H9 (cell line): ENCODE results near the gene TBCK. TPM values are rescaled to one million over a fixed set of nuclear protein-coding genes. Genes with fewer than 3 reads are reported as not detected.

Experiments used
- DNase-seq: peaks from one replicate; pipeline ENCODE4 v3.0.0-alpha.2; 2017
- H2AFZ ChIP-seq: one replicate; pipeline ENCODE4 v1.6.1; 2013; ENCODE audit warnings: mild to moderate bottlenecking, low read length, control low read depth, moderate library complexity
- H2AK5ac ChIP-seq: 2 replicates; pipeline ENCODE4 v1.6.1; 2013; ENCODE audit warnings: low read length, control low read depth, mixed read lengths; ENCODE audit not compliant: insufficient read length
- H2BK120ac ChIP-seq: one replicate; pipeline ENCODE4 v1.6.1; 2013; ENCODE audit warnings: low read depth, mild to moderate bottlenecking, low read length, control low read depth, inconsistent platforms; ENCODE audit not compliant: poor library complexity, severe bottlenecking
- H2BK12ac ChIP-seq: 2 replicates; pipeline ENCODE4 v1.6.1; 2013; ENCODE audit warnings: low read length, control low read depth, mixed read lengths, low read depth; ENCODE audit not compliant: insufficient read length
- H2BK15ac ChIP-seq: 2 replicates; pipeline ENCODE4 v1.6.1; 2013; ENCODE audit warnings: low read depth, low read length, control low read depth
- H2BK20ac ChIP-seq: one replicate; pipeline ENCODE4 v1.6.1; 2013; ENCODE audit warnings: low read depth, mild to moderate bottlenecking, low read length, control low read depth, inconsistent platforms; ENCODE audit not compliant: poor library complexity, severe bottlenecking
- H2BK5ac ChIP-seq: 2 replicates; pipeline ENCODE4 v1.6.1; 2013; ENCODE audit warnings: low read length, control low read depth, mixed read lengths; ENCODE audit not compliant: insufficient read length
- H3K14ac ChIP-seq: 2 replicates; pipeline ENCODE4 v1.6.1; 2013; ENCODE audit warnings: low read length, control low read depth; ENCODE audit not compliant: insufficient read depth
- H3K18ac ChIP-seq: 2 replicates; pipeline ENCODE4 v1.6.1; 2013; ENCODE audit warnings: low read depth, mild to moderate bottlenecking, mixed read lengths, low read length, control low read depth; ENCODE audit not compliant: insufficient read length
- H3K23ac ChIP-seq: 2 replicates; pipeline ENCODE4 v1.6.1; 2013; ENCODE audit warnings: low read length, control low read depth, mixed read lengths, low read depth; ENCODE audit not compliant: insufficient read length
- H3K23me2 ChIP-seq: 2 replicates; pipeline ENCODE4 v1.6.1; 2013; ENCODE audit warnings: low read depth, mild to moderate bottlenecking, mixed read lengths, low read length, control low read depth; ENCODE audit not compliant: insufficient read length, poor library complexity, severe bottlenecking
- H3K27ac ChIP-seq: 2 replicates; pipeline ENCODE4 v1.5.1; 2013; ENCODE audit warnings: low read length, control low read depth, mixed read lengths, low read depth; ENCODE audit not compliant: insufficient read length
- H3K27me3 ChIP-seq: 2 replicates; pipeline ENCODE4 v1.6.1; 2013; ENCODE audit warnings: low read length, control low read depth, inconsistent platforms; ENCODE audit not compliant: insufficient read depth
- H3K4ac ChIP-seq: 2 replicates; pipeline ENCODE4 v1.6.1; 2013; ENCODE audit warnings: low read depth, mild to moderate bottlenecking, control low read depth, inconsistent platforms, low read length, moderate library complexity
- H3K4me1 ChIP-seq: 2 replicates; pipeline ENCODE4 v1.6.1; 2013; ENCODE audit warnings: low read length, control low read depth, inconsistent platforms; ENCODE audit not compliant: insufficient read depth
- H3K4me2 ChIP-seq: 2 replicates; pipeline ENCODE4 v1.6.1; 2013; ENCODE audit warnings: low read length, control low read depth, mixed read lengths; ENCODE audit not compliant: insufficient read length, insufficient read depth
- H3K56ac ChIP-seq: 2 replicates; pipeline ENCODE4 v1.6.1; 2013; ENCODE audit warnings: low read depth, mild to moderate bottlenecking, mixed read lengths, low read length, control low read depth; ENCODE audit not compliant: insufficient read length
- H3K79me1 ChIP-seq: 2 replicates; pipeline ENCODE4 v1.6.1; 2013; ENCODE audit warnings: low read depth, mild to moderate bottlenecking, moderate library complexity, low read length, control low read depth, inconsistent platforms; ENCODE audit not compliant: insufficient read depth, poor library complexity, severe bottlenecking
- H3K79me2 ChIP-seq: 2 replicates; pipeline ENCODE4 v1.6.1; 2013; ENCODE audit warnings: low read length, control low read depth, inconsistent platforms; ENCODE audit not compliant: insufficient read depth
- H3K9ac ChIP-seq: 2 replicates; pipeline ENCODE4 v1.6.1; 2013; ENCODE audit warnings: low read length, control low read depth, mixed read lengths; ENCODE audit not compliant: insufficient read length; ENCODE audit errors: extremely low read depth
- H3K9me3 ChIP-seq: one replicate; pipeline ENCODE4 v1.6.1; 2013; ENCODE audit warnings: low read depth, low read length, inconsistent platforms; ENCODE audit not compliant: control insufficient read depth
- H3T11ph ChIP-seq: one replicate; pipeline ENCODE4 v1.6.1; 2013; ENCODE audit warnings: mild to moderate bottlenecking, low read length, control low read depth, inconsistent platforms
- H4K20me1 ChIP-seq: one replicate; pipeline ENCODE4 v1.6.1; 2013; ENCODE audit not compliant: control insufficient read depth, insufficient read length, insufficient read depth
- H4K5ac ChIP-seq: 2 replicates; pipeline ENCODE4 v1.6.1; 2013; ENCODE audit warnings: low read depth, mild to moderate bottlenecking, mixed read lengths, low read length, control low read depth; ENCODE audit not compliant: insufficient read length
- H4K8ac ChIP-seq: replicated peaks from 2 replicates; pipeline ENCODE4 v1.6.1; 2013; ENCODE audit warnings: low read length, control low read depth, mixed read lengths, low read depth; ENCODE audit not compliant: insufficient read length
- H4K91ac ChIP-seq: 2 replicates; pipeline ENCODE4 v1.6.1; 2013; ENCODE audit warnings: low read depth, mild to moderate bottlenecking, moderate library complexity, mixed read lengths, low read length, control low read depth; ENCODE audit not compliant: insufficient read length
- H3K27ac Mint-ChIP-seq, 3 experiments: 2 replicates in 2 of 3; 3 replicates in 1 of 3; pipeline ENCODE4 v1.8.0; 2020 to 2021; ENCODE audit warnings: mixed read lengths in 3 of 3, mild to moderate bottlenecking in 1 of 3, moderate library complexity in 1 of 3
- H3K27me3 Mint-ChIP-seq: 2 replicates; pipeline ENCODE4 v1.8.0; 2021; ENCODE audit warnings: low read depth, mild to moderate bottlenecking, moderate library complexity, mixed read lengths
- H3K36me3 Mint-ChIP-seq, 3 experiments: 2 replicates in 2 of 3; 3 replicates in 1 of 3; pipeline ENCODE4 v1.8.0; 2020 to 2021; ENCODE audit warnings: low read depth in 3 of 3, mixed read lengths in 3 of 3; ENCODE audit not compliant: insufficient read depth in 1 of 3
- H3K4me1 Mint-ChIP-seq, 2 experiments: 2 replicates each; pipeline ENCODE4 v1.8.0; 2020; ENCODE audit warnings: mixed read lengths in 2 of 2
- H3K4me3 Mint-ChIP-seq, 2 experiments: 2 replicates in 1 of 2; 3 replicates in 1 of 2; pipeline ENCODE4 v1.8.0; 2020 to 2021; ENCODE audit warnings: mild to moderate bottlenecking in 2 of 2, mixed read lengths in 2 of 2, moderate library complexity in 1 of 2
- H3K9me3 Mint-ChIP-seq, 2 experiments: 2 replicates in 1 of 2; 3 replicates in 1 of 2; pipeline ENCODE4 v1.8.0; 2020; ENCODE audit warnings: mild to moderate bottlenecking in 2 of 2, mixed read lengths in 2 of 2, moderate library complexity in 1 of 2
- WGBS: extraction: QIAGEN DNeasy Blood & Tissue Kit; methylation state at CpG from one replicate; pipeline ENCODE4 v1.1.7; 2013; ENCODE audit warnings: missing lambda C conversion rate, low lambda C conversion rate, mixed read lengths; ENCODE audit not compliant: insufficient read length; ENCODE audit errors: extremely low coverage; 5-methylcytosine and 5-hydroxymethylcytosine counted together
- total RNA-seq: library from RNA; stranded (reverse); gene quantifications from 2 replicates; pipeline ENCODE4 v1.2.1, GENCODE V29; 2021
- TF ChIP-seq, protein P1 (sequence below): fragments of 200-600 bp; sonication (generic); conservative IDR thresholded peaks from 3 replicates; pipeline ENCODE4 v1.8.0; 2021; ENCODE audit warnings: antibody characterized with exemption, mild to moderate bottlenecking

The TBCK gene
- total RNA-seq, 1 experiment from 2014 or later, result 22.1 TPM

DNA sequence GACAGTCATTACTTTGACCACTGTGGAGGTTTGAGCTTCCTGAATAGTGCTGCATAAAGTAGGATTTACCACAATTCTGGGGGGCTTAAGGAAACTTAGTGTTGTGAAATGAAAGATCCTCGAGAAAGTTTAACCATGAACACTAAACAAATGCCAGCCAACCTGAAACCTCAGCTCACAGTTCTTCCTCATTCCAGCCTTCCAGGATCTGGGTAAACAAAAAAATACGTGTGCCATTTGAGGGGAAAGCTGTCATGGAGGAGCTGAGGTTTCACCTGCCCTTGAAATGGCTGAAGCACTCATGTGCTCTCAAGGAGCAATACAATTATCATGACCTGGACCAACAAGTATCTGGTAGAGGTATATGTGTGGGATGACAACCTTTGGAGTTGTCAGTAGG, 278.0 kb downstream of the TBCK start:
- Mint-ChIP-seq H3K4me1 (peaks cover 13 to 19% of the 10 kb centered on the region in 2 experiments), H3K27me3 (no peaks in the 10 kb centered on the region), H3K9me3 (no peaks in the 10 kb centered on the region), H3K4me3 (no peak overlapping the region), H3K27ac (peak overlapping the region in 1 of 3 experiments; percentile 15; a peak in 2 of 7 replicates), H3K36me3 (no peaks in the 10 kb centered on the region)
- no peak overlapping the region for H3K14ac ChIP-seq
- H3K4me1 ChIP-seq, result 0 out of 2 replicates have a peak, but pooled peaks cover 4% of the 10 kb centered on the region
- H3K79me1 ChIP-seq, result no peaks in the 10 kb centered on the region
- no peak overlapping the region for H3K27ac ChIP-seq
- H3K79me2 ChIP-seq, result no peaks in the 10 kb centered on the region
- H4K91ac ChIP-seq, result no peak overlapping the region
- H2BK12ac ChIP-seq, result no peak overlapping the region
- TF ChIP-seq, protein P1, sequence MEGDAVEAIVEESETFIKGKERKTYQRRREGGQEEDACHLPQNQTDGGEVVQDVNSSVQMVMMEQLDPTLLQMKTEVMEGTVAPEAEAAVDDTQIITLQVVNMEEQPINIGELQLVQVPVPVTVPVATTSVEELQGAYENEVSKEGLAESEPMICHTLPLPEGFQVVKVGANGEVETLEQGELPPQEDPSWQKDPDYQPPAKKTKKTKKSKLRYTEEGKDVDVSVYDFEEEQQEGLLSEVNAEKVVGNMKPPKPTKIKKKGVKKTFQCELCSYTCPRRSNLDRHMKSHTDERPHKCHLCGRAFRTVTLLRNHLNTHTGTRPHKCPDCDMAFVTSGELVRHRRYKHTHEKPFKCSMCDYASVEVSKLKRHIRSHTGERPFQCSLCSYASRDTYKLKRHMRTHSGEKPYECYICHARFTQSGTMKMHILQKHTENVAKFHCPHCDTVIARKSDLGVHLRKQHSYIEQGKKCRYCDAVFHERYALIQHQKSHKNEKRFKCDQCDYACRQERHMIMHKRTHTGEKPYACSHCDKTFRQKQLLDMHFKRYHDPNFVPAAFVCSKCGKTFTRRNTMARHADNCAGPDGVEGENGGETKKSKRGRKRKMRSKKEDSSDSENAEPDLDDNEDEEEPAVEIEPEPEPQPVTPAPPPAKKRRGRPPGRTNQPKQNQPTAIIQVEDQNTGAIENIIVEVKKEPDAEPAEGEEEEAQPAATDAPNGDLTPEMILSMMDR, result no peak
- H2BK5ac ChIP-seq, result no peak overlapping the region
- H2AK5ac ChIP-seq, result no peak overlapping the region
- no peak overlapping the region for H2BK120ac ChIP-seq
- no peaks in the 10 kb centered on the region for H3K27me3 ChIP-seq
- no peak overlapping the region for H3K4ac ChIP-seq
- no peaks in the 10 kb centered on the region for H3K9me3 ChIP-seq
- no peak overlapping the region for H3K4me2 ChIP-seq
- H3T11ph ChIP-seq, result no peak overlapping the region
- H4K5ac ChIP-seq, result no peak overlapping the region
- no CpG with 5 or more reads among the region's 2 CpGs for WGBS
- no peak for DNase-seq
- H3K56ac ChIP-seq, result no peak overlapping the region
- H2BK20ac ChIP-seq, result no peak overlapping the region
- no peak overlapping the region for H3K18ac ChIP-seq
- no peak overlapping the region for H2BK15ac ChIP-seq
- H3K9ac ChIP-seq, result no peak overlapping the region
- no peak overlapping the region for H3K23ac ChIP-seq
- H4K20me1 ChIP-seq, result no peaks in the 10 kb centered on the region
- no peaks in the 10 kb centered on the region for H3K23me2 ChIP-seq
- no peak overlapping the region for H4K8ac ChIP-seq
- no peak overlapping the region for H2AFZ ChIP-seq
